Ovary (tissue), 9 donors: ENCODE measurements around the gene BTBD17. TPM values are rescaled to one million over a fixed set of nuclear protein-coding genes. Genes with fewer than 3 reads are reported as not detected.

Experiments
- DNase-seq, 5 donors: peaks; one replicate each; pipeline ENCODE4 v3.0.0-alpha.2; 2019 to 2020
- H3K27ac ChIP-seq, 2 donors: fragments of 200-600 bp; one replicate each; pipeline versions ENCODE4 v1.5.1 to v1.8.0; 2019 to 2022
- H3K27me3 ChIP-seq: fragments of 200-600 bp; one replicate; pipeline ENCODE4 v1.8.0; 2022
- H3K36me3 ChIP-seq: fragments of 200-600 bp; sonication (generic); one replicate; pipeline ENCODE4 v1.5.1; 2019
- H3K4me1 ChIP-seq: one replicate; pipeline ENCODE4 v1.8.1; 2013; ENCODE audit warnings: mild to moderate bottlenecking, moderate library complexity; ENCODE audit not compliant: insufficient read depth
- H3K4me3 ChIP-seq: fragments of 200-600 bp; sonication (generic); one replicate; pipeline ENCODE4 v1.5.1; 2017
- H3K9me3 ChIP-seq, 2 donors: fragments of 200-600 bp in 1 of 2; sonication (generic) in 1 of 2; one replicate each; pipeline versions ENCODE4 v1.5.1 to v1.8.1; 2013 to 2019; ENCODE audit warnings: mild to moderate bottlenecking in 1 of 2, moderate library complexity in 1 of 2
- CTCF ChIP-seq, 3 donors: fragments of 450-650 bp in 2 of 3; fragments of 200-600 bp in 1 of 3; IDR thresholded peaks; one replicate each; pipeline versions ENCODE4 v1.5.1 to v1.8.0; 2016 to 2022; ENCODE audit warnings: antibody characterized with exemption in 3 of 3, mild to moderate bottlenecking in 1 of 3
- EP300 ChIP-seq: sonication (generic); formaldehyde crosslinking; IDR thresholded peaks from one replicate; pipeline ENCODE4 v1.6.1; 2017; ENCODE audit warnings: antibody characterized with exemption
- POLR2A ChIP-seq: fragments of 450-650 bp; IDR thresholded peaks from one replicate; pipeline ENCODE4 v1.6.1; 2017; ENCODE audit warnings: antibody characterized with exemption, mild to moderate bottlenecking, moderate library complexity
- WGBS, 3 donors: extraction: QIAGEN DNeasy Blood & Tissue Kit in 1 of 3; methylation state at CpG; one replicate each; pipeline versions ENCODE4 v1.1.5 to v1.1.7; 2013 to 2017; 5-methylcytosine and 5-hydroxymethylcytosine counted together
- intact Hi-C, 4 donors: fragments of 100-400 bp; cut with DNase I; formaldehyde crosslinking; loops; one replicate each; pipeline versions ENCODE4 v1.11.0 to v1.15.1; 2022 to 2023
- polyA plus RNA-seq, 2 donors: library from polyadenylated mRNA; stranded (reverse); fragments of 200-250 nt in 1 of 2; fragments of 350-450 nt in 1 of 2; fragmentation: Illumina TruSeq in 1 of 2; extraction: RNeasy Lipid Tissue Mini Kit (QIAGEN cat#74804) in 1 of 2; gene quantifications; one replicate each; pipeline ENCODE4 v1.2.3, GENCODE V29; 2013 to 2014
- total RNA-seq, 7 donors: library from RNA; depleted of rRNA in 2 of 7; stranded (reverse); fragments of >200 nt in 2 of 7; fragmentation: NEBNext Ultra II Directional in 3 of 7; extraction: Animal tissue kit (Norgen Biotek cat#: 25700) in 3 of 7; gene quantifications; one replicate each; pipeline versions ENCODE4 v1.1.0 to v1.2.4, GENCODE V29; 2016 to 2023
- donor health status: DM: no; HTN: no; CAD: no; lungs with moderate emphysema.
- donor health status: DM: no; HTN: no; CAD: no.
- donor health status: Bipolar disorder and iron deficiency.
- donor health status: DM: yes; HTN: yes; CAD: no.
- donor health status: DM: no; HTN: no; CAD: no.
- donor health status: DM: yes; HTN: yes; CAD: no.

Gene BTBD17
- total and polyA plus RNA-seq, 9 donors, result not detected

DNA sequence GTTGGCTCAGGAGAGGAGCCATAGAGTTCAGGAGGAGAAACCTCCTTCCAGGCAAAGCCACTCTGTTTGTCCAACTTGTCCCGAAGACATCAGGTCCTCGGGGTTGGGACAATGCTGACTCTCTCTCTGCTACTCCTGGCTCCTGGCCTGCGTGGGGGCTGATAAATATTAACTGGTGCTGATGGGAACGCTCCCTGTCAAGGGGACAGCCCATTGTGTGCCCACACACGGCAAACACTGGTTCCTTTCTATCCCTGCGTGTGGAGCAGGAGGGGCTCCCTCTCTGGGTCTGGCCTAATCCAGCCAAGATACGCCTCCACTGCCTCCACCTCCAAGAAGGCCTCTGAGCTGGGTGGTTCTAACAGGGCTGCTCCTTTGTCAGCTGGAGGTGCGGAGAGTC is 31.2 kb downstream of the BTBD17 start:
- no peaks in the 10 kb centered on the region for H3K27me3 ChIP-seq
- H3K4me3 ChIP-seq, result no peak overlapping the region
- no peak for TF ChIP-seq CTCF (IDR thresholded peaks at IDR 0.05)
- no peak for TF ChIP-seq EP300
- TF ChIP-seq POLR2A, result no peak
- H3K9me3 ChIP-seq, result peaks cover 0 to 5% of the 10 kb centered on the region in 2 donors
- 78 to 82% (median 78%) methylated on average over 8 of the region's 8 CpGs for WGBS, 3 donors
- H3K4me1 ChIP-seq, result peaks cover 3% of the 10 kb centered on the region
- no peak for DNase-seq
- intact Hi-C loops, result no loop called here
- no peak overlapping the region for H3K27ac ChIP-seq
- H3K36me3 ChIP-seq, result no peaks in the 10 kb centered on the region

GRCh38 chr17:74329378-74329777 is 32.3 kb downstream of the BTBD17 start:
- no peak for DNase-seq
- intact Hi-C loops, result no loop called here
- TF ChIP-seq CTCF (IDR thresholded peaks at IDR 0.05) (no peak), EP300 (no peak), POLR2A (no peak)
- Histone ChIP-seq H3K4me3 (no peak overlapping the region), H3K27ac (no peak overlapping the region), H3K27me3 (no peaks in the 10 kb centered on the region), H3K36me3 (no peaks in the 10 kb centered on the region), H3K4me1 (peaks cover 3% of the 10 kb centered on the region), H3K9me3 (no peaks in the 10 kb centered on the region)
- WGBS, 3 donors, result 79 to 94% (median 86%) methylated on average over 3 of the region's 3 CpGs

DNA sequence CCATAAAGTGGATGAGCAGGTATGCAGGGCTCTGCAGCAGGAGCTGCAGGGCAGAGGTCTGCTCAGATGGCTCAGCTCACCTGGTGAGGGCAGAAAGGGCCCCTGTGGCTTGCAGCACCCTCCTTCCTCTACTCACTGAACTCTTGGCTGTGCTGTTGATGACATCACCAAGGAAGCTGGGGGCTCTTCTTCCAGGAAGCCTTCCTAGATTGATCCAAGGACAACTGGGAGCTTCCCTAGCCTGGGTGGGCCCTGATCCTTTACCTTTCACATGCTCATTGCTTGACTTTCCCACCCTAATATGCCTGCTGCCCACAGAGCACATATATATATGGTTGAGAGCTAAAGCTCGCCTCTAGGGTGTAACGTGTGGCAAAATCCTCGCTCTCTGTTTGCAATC is 33.2 kb downstream of the BTBD17 start:
- WGBS, 3 donors, result 94 to 96% (median 95%) methylated on average over 3 of the region's 3 CpGs
- Histone ChIP-seq H3K4me1 (peaks cover 3% of the 10 kb centered on the region), H3K27ac (no peak overlapping the region), H3K36me3 (no peaks in the 10 kb centered on the region), H3K4me3 (no peak overlapping the region), H3K9me3 (no peaks in the 10 kb centered on the region), H3K27me3 (no peaks in the 10 kb centered on the region)
- TF ChIP-seq POLR2A (no peak), EP300 (no peak), CTCF (IDR thresholded peaks at IDR 0.05) (no peak)
- no peak for DNase-seq
- intact Hi-C loops, result no loop called here

- no peaks in the 10 kb centered on the region for H3K27me3 ChIP-seq
- peak overlapping the region; percentile 21 for H3K4me3 ChIP-seq
- no peaks in the 10 kb centered on the region for H3K9me3 ChIP-seq
- 26 to 31% (median 31%) methylated on average over 10 of the region's 10 CpGs for WGBS, 3 donors
- no peak overlapping the region for H3K27ac ChIP-seq
- intact Hi-C loops, result no loop called here
- no peak for DNase-seq
- H3K36me3 ChIP-seq, result no peaks in the 10 kb centered on the region
- H3K4me1 ChIP-seq, result peaks cover 3% of the 10 kb centered on the region
- TF ChIP-seq POLR2A, result no peak
- TF ChIP-seq CTCF (IDR thresholded peaks at IDR 0.05), result no peak
- TF ChIP-seq EP300, result no peak
Observed at GRCh38 chr17:74326506-74326905, 35.2 kb downstream of the BTBD17 start.
